CD14-positive monocyte (primary cell): ENCODE data around the gene R3HDM2. TPM values are rescaled to one million over a fixed set of nuclear protein-coding genes. Genes with fewer than 3 reads are reported as not detected.
A peak's percentile ranks its signal among the peaks of the same experiment; 100 is the strongest.

Source experiments
- DNase-seq, 3 donors: peaks; one replicate each; pipeline ENCODE4 v3.0.0-alpha.2; 2011 to 2022
- H2AFZ ChIP-seq: 2 replicates; pipeline ENCODE4 v1.6.0; 2012; ENCODE audit warnings: mild to moderate bottlenecking, low read depth, low read length, inconsistent platforms; ENCODE audit not compliant: insufficient read depth, poor library complexity, severe bottlenecking
- H3K27ac ChIP-seq, 2 donors: 1 replicate in 1 of 2; 2 replicates in 1 of 2; pipeline ENCODE4 v1.5.1; 2012 to 2013; ENCODE audit warnings: low read length in 2 of 2, control low read depth in 1 of 2, inconsistent platforms in 1 of 2, low read depth in 1 of 2, mild to moderate bottlenecking in 1 of 2
- H3K27me3 ChIP-seq, 2 donors: one replicate each; pipeline versions ENCODE4 v1.6.0 to v1.6.1; 2011 to 2013; ENCODE audit warnings: low read length in 2 of 2; ENCODE audit not compliant: control insufficient read depth in 2 of 2, insufficient read depth in 2 of 2
- H3K36me3 ChIP-seq, 2 donors: replicated peaks in 1 of 2; 1 replicate in 1 of 2; 2 replicates in 1 of 2; pipeline versions ENCODE4 v1.5.1 to v1.6.1; 2012 to 2013; ENCODE audit warnings: low read length in 2 of 2, control low read depth in 1 of 2, inconsistent platforms in 1 of 2, mild to moderate bottlenecking in 1 of 2; ENCODE audit not compliant: insufficient read depth in 2 of 2, control insufficient read depth in 1 of 2
- H3K4me1 ChIP-seq, 2 donors: 1 replicate in 1 of 2; 2 replicates in 1 of 2; pipeline versions ENCODE4 v1.5.1 to v1.6.1; 2012 to 2013; ENCODE audit warnings: low read length in 2 of 2, control low read depth in 1 of 2, inconsistent platforms in 1 of 2, mild to moderate bottlenecking in 1 of 2, moderate library complexity in 1 of 2; ENCODE audit not compliant: insufficient read depth in 2 of 2, control insufficient read depth in 1 of 2
- H3K4me2 ChIP-seq: replicated peaks from 2 replicates; pipeline ENCODE3; 2012; ENCODE audit warnings: low read length, moderate library complexity, mild to moderate bottlenecking; ENCODE audit not compliant: poor library complexity, severe bottlenecking; ENCODE audit errors: extremely low read depth
- H3K4me3 ChIP-seq, 3 experiments: fragments of 200-600 bp in 1 of 3; sonication (generic) in 1 of 3; replicated peaks in 1 of 3; 1 replicate in 2 of 3; 2 replicates in 1 of 3; pipeline ENCODE4 v1.5.1; 2011 to 2013; ENCODE audit warnings: low read length in 3 of 3, mild to moderate bottlenecking in 3 of 3, control low read depth in 2 of 3, low read depth in 2 of 3, inconsistent platforms in 1 of 3, moderate library complexity in 1 of 3
- H3K79me2 ChIP-seq: 2 replicates; pipeline ENCODE4 v1.6.0; 2012; ENCODE audit warnings: mild to moderate bottlenecking, control low read depth, inconsistent platforms, low read length, moderate library complexity; ENCODE audit not compliant: insufficient read depth
- H3K9ac ChIP-seq: 2 replicates; pipeline ENCODE4 v1.6.0; 2017; ENCODE audit warnings: low read length, mild to moderate bottlenecking; ENCODE audit not compliant: insufficient read depth, poor library complexity, severe bottlenecking
- H3K9me3 ChIP-seq, 2 donors: replicated peaks in 1 of 2; 1 replicate in 1 of 2; 2 replicates in 1 of 2; pipeline versions ENCODE4 v1.5.1 to v1.6.1; 2012 to 2013; ENCODE audit warnings: low read length in 2 of 2, control low read depth in 1 of 2; ENCODE audit not compliant: control insufficient read depth in 1 of 2, insufficient read depth in 1 of 2
- H4K20me1 ChIP-seq: 2 replicates; pipeline ENCODE4 v1.6.0; 2012; ENCODE audit warnings: mild to moderate bottlenecking, low read length, control low read depth, moderate library complexity; ENCODE audit not compliant: insufficient read depth
- H3K27ac Mint-ChIP-seq, 7 donors: one replicate each; pipeline ENCODE4 v1.8.0; 2020; ENCODE audit warnings: mild to moderate bottlenecking in 7 of 7, mixed read lengths in 7 of 7, moderate library complexity in 6 of 7, inconsistent platforms in 2 of 7
- H3K27me3 Mint-ChIP-seq, 3 donors: one replicate each; pipeline ENCODE4 v1.8.0; 2021 to 2022; ENCODE audit warnings: low read depth in 3 of 3, mild to moderate bottlenecking in 3 of 3, mixed read lengths in 3 of 3, moderate library complexity in 3 of 3, inconsistent platforms in 1 of 3
- H3K36me3 Mint-ChIP-seq, 2 donors: one replicate each; pipeline ENCODE4 v1.8.0; 2020; ENCODE audit warnings: mixed read lengths in 2 of 2, inconsistent platforms in 1 of 2, mild to moderate bottlenecking in 1 of 2
- H3K4me1 Mint-ChIP-seq: one replicate; pipeline ENCODE4 v1.8.0; 2020; ENCODE audit warnings: mild to moderate bottlenecking, mixed read lengths
- H3K4me3 Mint-ChIP-seq, 2 donors: one replicate each; pipeline ENCODE4 v1.8.0; 2020; ENCODE audit warnings: mild to moderate bottlenecking in 2 of 2, mixed read lengths in 2 of 2, moderate library complexity in 1 of 2
- H3K9me3 Mint-ChIP-seq, 7 donors: one replicate each; pipeline ENCODE4 v1.8.0; 2020 to 2022; ENCODE audit warnings: mixed read lengths in 7 of 7, mild to moderate bottlenecking in 6 of 7, moderate library complexity in 6 of 7, inconsistent platforms in 2 of 7
- WGBS: methylation state at CpG from one replicate; pipeline ENCODE4 v1.1.5; 2013; ENCODE audit warnings: missing lambda C conversion rate; ENCODE audit not compliant: insufficient coverage; 5-methylcytosine and 5-hydroxymethylcytosine counted together
- intact Hi-C, 2 donors: fragments of 100-400 bp; cut with micrococcal nuclease; formaldehyde crosslinking; loops; one replicate each; pipeline versions ENCODE4 v1.15.0 to v1.15.1; 2023
- polyA plus RNA-seq, 3 donors: library from polyadenylated mRNA; depleted of rRNA in 1 of 3; unstranded in 2 of 3; stranded (reverse) in 1 of 3; fragments of 300-500 nt in 2 of 3; fragments of >200 nt in 1 of 3; fragmentation: Illumina TruSeq in 2 of 3; gene quantifications; 1 replicate in 2 of 3; 2 replicates in 1 of 3; pipeline ENCODE4 v1.2.3, GENCODE V29; 2012 to 2021
- TF ChIP-seq, protein P1 (sequence below): fragments of 200-600 bp; IDR thresholded peaks from one replicate; pipeline ENCODE4 v1.8.0; 2022; ENCODE audit warnings: antibody characterized with exemption, mild to moderate bottlenecking

Gene R3HDM2
- polyA plus RNA-seq, 3 donors: 4.2 to 69.4 (median 7.3) TPM

DNA sequence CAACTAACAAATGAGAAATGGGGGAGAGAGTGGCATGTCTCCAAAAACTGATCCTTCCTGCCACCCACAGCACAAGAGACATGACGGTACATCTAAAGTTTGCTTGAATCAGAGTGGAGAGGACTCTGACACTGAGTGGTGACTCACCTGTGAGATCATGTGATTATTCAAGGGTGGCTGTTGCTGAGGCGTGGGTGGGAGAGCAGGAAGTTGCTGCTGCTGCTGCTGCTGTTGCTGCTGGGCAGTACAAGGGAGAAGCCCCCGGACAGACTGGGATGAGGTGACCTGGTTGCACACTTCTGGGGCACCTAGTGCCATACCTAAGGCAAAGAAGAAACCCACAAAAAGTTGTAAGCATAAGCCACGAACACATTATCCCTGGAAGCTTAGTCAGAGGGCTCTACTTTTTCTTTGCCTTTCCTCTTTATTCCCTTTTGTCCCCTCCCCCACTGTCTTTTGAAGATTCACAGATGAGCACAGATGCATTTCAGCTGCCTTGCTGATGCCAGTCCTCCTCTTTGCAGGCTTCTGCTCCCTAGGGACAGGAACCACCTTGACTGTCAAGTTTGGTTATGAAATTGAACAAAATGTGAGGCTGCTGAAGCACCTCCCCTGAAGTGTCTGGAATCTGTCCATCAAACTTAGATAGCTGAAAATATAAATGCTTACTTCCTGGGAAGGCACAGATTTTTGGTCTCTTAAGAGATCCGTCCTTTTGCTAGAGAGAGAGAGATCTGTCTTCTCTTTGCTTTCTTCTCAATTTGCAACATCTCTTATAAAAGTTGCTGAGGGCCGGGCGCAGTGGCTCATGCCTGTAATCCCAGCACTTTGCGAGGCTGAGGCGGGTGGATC lies 150.4 kb downstream of the R3HDM2 start:
- 79% methylated on average over 5 of the region's 9 CpGs for WGBS
- Mint-ChIP-seq H3K36me3 (peaks cover 88 to 93% of the 10 kb centered on the region in 2 donors), H3K4me3 (no peak overlapping the region), H3K27ac (peak overlapping the region in 3 of 7 donors; percentile 32 to 70 (median 52)), H3K27me3 (no peaks in the 10 kb centered on the region), H3K9me3 (no peaks in the 10 kb centered on the region), H3K4me1 (peaks cover 2% of the 10 kb centered on the region)
- no peak overlapping the region for H3K4me2 ChIP-seq
- no peaks in the 10 kb centered on the region for H3K79me2 ChIP-seq
- H3K9ac ChIP-seq: no peak overlapping the region
- TF ChIP-seq, protein P1, sequence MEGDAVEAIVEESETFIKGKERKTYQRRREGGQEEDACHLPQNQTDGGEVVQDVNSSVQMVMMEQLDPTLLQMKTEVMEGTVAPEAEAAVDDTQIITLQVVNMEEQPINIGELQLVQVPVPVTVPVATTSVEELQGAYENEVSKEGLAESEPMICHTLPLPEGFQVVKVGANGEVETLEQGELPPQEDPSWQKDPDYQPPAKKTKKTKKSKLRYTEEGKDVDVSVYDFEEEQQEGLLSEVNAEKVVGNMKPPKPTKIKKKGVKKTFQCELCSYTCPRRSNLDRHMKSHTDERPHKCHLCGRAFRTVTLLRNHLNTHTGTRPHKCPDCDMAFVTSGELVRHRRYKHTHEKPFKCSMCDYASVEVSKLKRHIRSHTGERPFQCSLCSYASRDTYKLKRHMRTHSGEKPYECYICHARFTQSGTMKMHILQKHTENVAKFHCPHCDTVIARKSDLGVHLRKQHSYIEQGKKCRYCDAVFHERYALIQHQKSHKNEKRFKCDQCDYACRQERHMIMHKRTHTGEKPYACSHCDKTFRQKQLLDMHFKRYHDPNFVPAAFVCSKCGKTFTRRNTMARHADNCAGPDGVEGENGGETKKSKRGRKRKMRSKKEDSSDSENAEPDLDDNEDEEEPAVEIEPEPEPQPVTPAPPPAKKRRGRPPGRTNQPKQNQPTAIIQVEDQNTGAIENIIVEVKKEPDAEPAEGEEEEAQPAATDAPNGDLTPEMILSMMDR: no peak
- no peak overlapping the region for H3K4me3 ChIP-seq
- H3K36me3 ChIP-seq: peaks cover 73 to 95% of the 10 kb centered on the region in 2 donors
- H4K20me1 ChIP-seq: no peaks in the 10 kb centered on the region
- DNase-seq: peak in 1 of 3 donors; percentile 48
- H3K9me3 ChIP-seq: no peaks in the 10 kb centered on the region
- no peaks in the 10 kb centered on the region for H3K27me3 ChIP-seq
- no peaks in the 10 kb centered on the region for H3K4me1 ChIP-seq
- H3K27ac ChIP-seq: no peak overlapping the region
- H2AFZ ChIP-seq: no peak overlapping the region
- intact Hi-C loops: no loop called here

DNA sequence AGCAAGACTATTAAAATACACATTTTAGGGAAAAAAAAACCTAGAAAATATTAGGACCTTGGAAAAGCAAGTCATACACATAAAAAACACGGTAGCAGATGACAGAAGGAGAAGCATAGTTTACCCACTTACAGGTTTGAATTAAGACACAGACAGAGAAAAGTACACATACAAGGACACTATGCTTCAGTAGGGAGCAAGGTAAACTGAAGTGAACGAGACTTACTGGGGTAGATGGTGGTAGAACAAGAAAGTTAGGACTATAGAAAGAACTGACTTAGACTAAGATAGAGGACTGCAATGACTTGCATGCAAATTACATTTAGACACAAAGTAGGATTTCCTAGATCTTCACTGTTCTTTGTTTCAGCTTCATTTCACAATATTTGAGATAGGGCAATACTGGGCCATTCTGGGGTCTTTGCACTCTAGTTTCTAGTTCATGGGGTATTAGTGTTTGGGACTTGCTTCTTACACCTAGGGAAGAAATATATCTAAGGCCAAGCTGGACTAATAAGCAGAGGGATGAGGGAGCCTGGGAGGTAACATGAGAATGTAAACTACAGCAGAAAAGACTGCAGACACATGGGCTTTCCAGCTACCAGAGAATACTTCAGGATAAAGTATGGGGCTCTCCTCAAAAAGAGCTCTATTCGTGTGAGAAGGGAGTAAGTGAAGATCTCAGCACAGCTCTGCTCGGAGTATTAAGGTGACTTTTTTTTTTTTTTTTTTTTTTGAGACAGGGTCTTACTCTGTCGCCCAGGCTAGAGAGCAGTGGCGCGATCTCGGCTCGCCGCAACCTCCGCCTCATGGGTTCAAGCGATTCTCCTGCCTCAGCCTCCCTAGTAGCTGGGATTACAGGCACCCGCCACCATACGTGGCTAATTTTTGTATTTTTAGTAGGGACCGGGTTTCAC lies 152.1 kb downstream of the R3HDM2 start:
- H3K27me3 ChIP-seq: no peaks in the 10 kb centered on the region
- no peaks in the 10 kb centered on the region for H3K9me3 Mint-ChIP-seq

More for the DNA sequence above, 152.1 kb downstream of the R3HDM2 start:
- H4K20me1 ChIP-seq: no peaks in the 10 kb centered on the region
- peaks cover 66 to 90% of the 10 kb centered on the region in 2 donors for H3K36me3 ChIP-seq
- DNase-seq: no peak
- no peaks in the 10 kb centered on the region for H3K79me2 ChIP-seq
- intact Hi-C loops: no loop called here
- no peak overlapping the region for H3K27ac ChIP-seq
- H2AFZ ChIP-seq: no peak overlapping the region
- no peaks in the 10 kb centered on the region for H3K27me3 Mint-ChIP-seq
- no peak overlapping the region for H3K4me3 Mint-ChIP-seq
- no peak overlapping the region for H3K4me3 ChIP-seq
- WGBS: 100% methylated on average over 1 of the region's 15 CpGs
- TF ChIP-seq, protein P1: no peak
- H3K4me2 ChIP-seq: no peak overlapping the region
- peak overlapping the region in 3 of 7 donors; percentile 16 to 45 (median 23) for H3K27ac Mint-ChIP-seq
- H3K9ac ChIP-seq: no peak overlapping the region
- peaks cover 89 to 100% of the 10 kb centered on the region in 2 donors for H3K36me3 Mint-ChIP-seq
- no peaks in the 10 kb centered on the region for H3K4me1 ChIP-seq
- H3K9me3 ChIP-seq: no peaks in the 10 kb centered on the region
- H3K4me1 Mint-ChIP-seq: peaks cover 2% of the 10 kb centered on the region
